CMK (cell line): ENCODE results near the gene MYO3B.
A peak's percentile ranks its signal among the peaks of the same experiment; 100 is the strongest.

Experiments used
- DNase-seq: peaks from one replicate; pipeline ENCODE4 v3.0.0-alpha.2; 2010; ENCODE audit warnings: low read depth

The MYO3B gene

GRCh38 chr2:170306293-170306873, 128.4 kb downstream of the MYO3B start:
- DNase-seq: no peak

- no peak for DNase-seq
Measured at GRCh38 chr2:170307052-170307451, 129.1 kb downstream of the MYO3B start.

GRCh38 chr2:170307555-170308351, 129.8 kb downstream of the MYO3B start:
- no peak for DNase-seq

GRCh38 chr2:170310876-170311502, 133.0 kb downstream of the MYO3B start:
- DNase-seq: no peak

- DNase-seq: no peak
Measured at GRCh38 chr2:170313347-170313991, 135.5 kb downstream of the MYO3B start.

GRCh38 chr2:170313992-170314348, 136.0 kb downstream of the MYO3B start:
- no peak for DNase-seq

- DNase-seq: no peak
Measured at GRCh38 chr2:170314744-170315447, 136.9 kb downstream of the MYO3B start.

GRCh38 chr2:170320948-170321347, 143.0 kb downstream of the MYO3B start:
- DNase-seq: no peak

GRCh38 chr2:170321526-170321925, 143.6 kb downstream of the MYO3B start:
- no peak for DNase-seq

GRCh38 chr2:170322140-170322766, 144.3 kb downstream of the MYO3B start:
- DNase-seq: no peak

GRCh38 chr2:170323743-170324142, 145.8 kb downstream of the MYO3B start:
- DNase-seq: no peak

- DNase-seq: peak; percentile 47
Measured at GRCh38 chr2:170324640-170325046, 146.7 kb downstream of the MYO3B start.

- DNase-seq: no peak
Measured at GRCh38 chr2:170330881-170331280, 152.9 kb downstream of the MYO3B start.

GRCh38 chr2:170332676-170333402, 154.9 kb downstream of the MYO3B start:
- DNase-seq: no peak

GRCh38 chr2:170335351-170335750, 157.4 kb downstream of the MYO3B start:
- no peak for DNase-seq

- no peak for DNase-seq
Measured at GRCh38 chr2:170336408-170336807, 158.5 kb downstream of the MYO3B start.

- DNase-seq: no peak
Measured at GRCh38 chr2:170336916-170337315, 159.0 kb downstream of the MYO3B start.

GRCh38 chr2:170339322-170339721, 161.4 kb downstream of the MYO3B start:
- DNase-seq: no peak

GRCh38 chr2:170339750-170340692, 162.1 kb downstream of the MYO3B start:
- no peak for DNase-seq

GRCh38 chr2:170340693-170341068, 162.7 kb downstream of the MYO3B start:
- no peak for DNase-seq
